GM12892 (cell line): Measurements from ENCODE around the gene CPS1.

Experiments used
- POLR2A ChIP-seq: IDR thresholded peaks from 2 replicates; pipeline ENCODE4 v1.6.1; 2011; ENCODE audit warnings: low read depth, low read length, control low read depth
- POLR2AphosphoS5 ChIP-seq: IDR thresholded peaks from 2 replicates; pipeline ENCODE4 v1.6.1; 2011; ENCODE audit warnings: low read depth, low read length, control low read depth

DNA sequence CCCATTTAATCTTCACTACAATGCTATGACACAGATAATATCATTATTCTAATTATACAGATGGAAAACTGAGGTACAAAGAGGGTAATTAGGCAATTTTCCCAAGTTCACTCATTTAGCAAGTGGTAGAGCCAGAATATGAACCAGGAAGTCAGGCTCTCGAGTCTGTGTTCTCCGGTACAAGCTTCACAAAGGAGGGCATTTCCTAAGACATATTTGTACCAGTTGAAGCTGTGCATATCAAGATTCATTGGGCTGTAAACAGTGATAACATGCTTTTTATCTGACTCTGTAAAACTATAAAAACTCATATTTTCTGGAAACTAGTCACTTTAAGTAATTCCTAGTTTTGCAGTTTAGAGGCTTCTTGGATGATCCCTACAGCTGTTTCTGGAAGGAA, 23.0 kb upstream of the CPS1 start:
- TF ChIP-seq POLR2AphosphoS5 (no peak), POLR2A (no peak)
